Activated T-cell treated with anti-CD3 and anti-CD28 coated beads for 24 hours (primary cell): Measurements from ENCODE around the gene CEP85.

Experiments
- DNase-seq: peaks from one replicate; pipeline ENCODE4 v3.0.0-alpha.2; 2020; ENCODE audit warnings: low read depth

CEP85 gene

DNA sequence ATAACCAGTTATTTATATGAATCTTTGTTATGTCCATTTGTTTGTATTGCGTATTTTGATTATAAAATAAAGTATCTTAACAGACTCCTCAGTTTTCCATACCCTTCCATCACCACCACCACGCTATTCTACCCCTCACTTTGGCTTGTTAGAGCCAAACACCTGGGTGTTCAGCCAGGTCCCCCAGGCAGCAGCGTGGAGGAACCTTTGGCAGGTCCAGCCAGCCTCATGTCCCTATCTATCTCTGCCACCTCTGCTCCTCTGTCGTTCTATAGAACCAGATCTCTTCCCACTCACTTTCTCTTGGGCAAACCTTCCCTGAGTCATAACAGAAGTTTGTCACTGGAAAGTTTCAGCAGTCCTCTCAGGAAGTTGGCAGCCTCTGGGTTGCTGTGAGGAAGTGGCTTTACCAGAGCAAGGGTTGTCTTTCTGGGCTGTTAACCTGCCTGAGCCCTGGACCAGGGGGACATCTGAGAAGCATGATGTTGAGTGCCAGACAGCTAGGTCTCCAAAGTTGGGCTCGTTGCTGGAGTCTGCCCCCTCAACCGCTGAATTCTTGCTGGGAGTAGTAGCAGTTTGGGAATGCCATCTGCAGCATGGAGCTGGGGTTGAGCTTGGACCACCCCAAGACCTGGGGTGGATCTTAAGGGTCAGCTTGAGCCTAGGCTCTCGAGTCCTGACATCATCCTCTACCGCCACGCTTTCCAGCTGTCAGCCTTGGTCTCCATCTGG is 44.9 kb downstream of the CEP85 start:
- no peak for DNase-seq

DNA sequence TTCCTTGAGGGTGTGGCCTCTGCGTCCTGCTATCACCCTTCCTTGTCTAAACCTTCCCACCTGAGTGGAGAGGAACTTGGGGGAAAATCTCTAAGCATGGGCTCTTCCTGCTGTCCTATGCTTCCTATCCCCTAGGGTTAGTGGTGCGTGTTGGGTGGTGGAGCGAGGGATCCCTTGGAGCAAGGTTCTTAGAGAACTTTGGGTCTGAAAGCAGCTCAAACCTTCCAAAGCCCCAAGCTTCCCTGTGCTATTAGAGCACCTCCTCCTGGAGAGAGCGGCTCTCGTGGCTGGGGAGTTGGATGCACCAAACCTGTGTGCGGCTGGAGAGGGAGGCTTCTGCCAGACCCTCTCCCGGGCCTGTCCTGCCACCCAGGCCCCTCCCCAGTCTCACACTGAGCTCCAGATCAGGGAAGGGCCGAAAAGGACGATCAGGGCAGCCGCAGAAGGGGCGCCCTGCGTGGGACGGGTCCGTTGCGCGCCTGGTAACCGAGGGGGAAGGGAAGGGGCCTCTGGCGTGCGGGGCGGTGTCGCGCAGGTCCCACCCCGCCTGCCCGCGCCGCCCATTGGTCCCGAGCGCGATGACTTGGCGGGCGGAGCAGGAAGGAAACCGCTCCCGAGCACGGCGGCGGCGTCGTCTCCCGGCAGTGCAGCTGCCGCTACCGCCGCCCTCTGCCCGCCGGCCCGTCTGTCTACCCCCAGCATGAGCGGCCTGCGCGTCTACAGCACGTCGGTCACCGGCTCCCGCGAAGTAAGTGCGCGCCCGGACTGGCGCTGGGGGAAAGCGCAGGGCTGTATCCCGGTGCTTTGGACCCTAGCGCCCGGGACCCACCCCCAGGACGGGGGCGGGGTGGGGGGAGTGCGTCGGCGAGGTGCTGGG is 45.7 kb downstream of the CEP85 start, which contains the start of gene SH3BGRL3:
SH3BGRL3 (plus strand) TSS at position 631 of the 877 bp plus-strand sequence; CDS start at position 701, 70 bp downstream.
- peak; percentile 82 for DNase-seq

DNA sequence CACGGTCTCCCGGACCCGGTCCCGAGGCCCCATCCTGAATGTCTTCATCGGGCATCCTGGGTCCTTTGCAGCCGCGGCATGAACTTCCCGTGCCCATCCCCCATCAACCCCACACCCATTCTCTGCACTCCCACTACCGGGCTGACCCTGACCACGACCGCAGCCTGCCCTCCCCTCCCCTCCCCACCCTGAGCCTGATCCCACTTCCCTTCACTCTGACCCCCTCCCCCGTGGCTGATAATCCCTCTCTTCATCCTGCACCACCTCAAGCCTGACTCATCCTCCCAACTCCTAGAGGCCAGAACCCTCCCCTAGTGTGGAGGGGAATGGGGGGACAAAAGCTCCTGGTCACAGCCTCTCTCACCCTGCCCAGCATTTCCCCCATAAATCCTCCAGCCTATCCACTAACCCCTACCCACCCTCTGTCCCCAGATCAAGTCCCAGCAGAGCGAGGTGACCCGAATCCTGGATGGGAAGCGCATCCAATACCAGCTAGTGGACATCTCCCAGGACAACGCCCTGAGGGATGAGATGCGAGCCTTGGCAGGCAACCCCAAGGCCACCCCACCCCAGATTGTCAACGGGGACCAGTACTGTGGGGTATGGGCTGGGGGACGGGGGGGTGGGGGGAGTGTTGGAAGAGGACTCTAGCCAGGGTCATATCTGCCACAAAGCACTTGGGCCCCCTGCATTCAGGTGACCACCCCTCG is 46.5 kb downstream of the CEP85 start:
- no peak for DNase-seq

DNA sequence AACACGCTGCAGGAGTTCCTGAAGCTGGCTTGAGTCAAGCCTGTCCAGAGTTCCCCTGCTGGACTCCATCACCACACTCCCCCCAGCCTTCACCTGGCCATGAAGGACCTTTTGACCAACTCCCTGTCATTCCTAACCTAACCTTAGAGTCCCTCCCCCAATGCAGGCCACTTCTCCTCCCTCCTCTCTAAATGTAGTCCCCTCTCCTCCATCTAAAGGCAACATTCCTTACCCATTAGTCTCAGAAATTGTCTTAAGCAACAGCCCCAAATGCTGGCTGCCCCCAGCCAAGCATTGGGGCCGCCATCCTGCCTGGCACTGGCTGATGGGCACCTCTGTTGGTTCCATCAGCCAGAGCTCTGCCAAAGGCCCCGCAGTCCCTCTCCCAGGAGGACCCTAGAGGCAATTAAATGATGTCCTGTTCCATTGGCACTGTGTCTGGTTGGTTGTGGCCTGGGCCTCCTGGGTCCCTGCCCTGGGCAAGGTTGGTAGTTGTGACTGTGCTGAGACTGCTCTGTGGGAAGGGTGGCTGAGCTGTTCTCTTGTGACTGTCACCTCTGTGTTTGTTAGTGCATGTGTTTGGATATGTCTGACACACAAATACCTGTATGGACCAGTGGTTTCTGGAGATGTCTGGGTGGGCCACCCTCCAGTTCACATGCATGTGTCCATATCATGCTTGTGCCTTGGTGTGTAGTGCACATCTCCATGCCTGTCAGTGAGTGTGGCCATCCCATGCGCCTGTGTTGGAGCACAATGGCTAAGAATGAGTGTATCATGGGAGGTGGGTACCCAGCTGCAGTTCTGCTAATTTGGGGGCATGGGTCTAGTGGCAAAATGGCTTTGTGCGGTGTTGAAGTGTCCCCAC is 47.3 kb downstream of the CEP85 start:
- no peak for DNase-seq

DNA sequence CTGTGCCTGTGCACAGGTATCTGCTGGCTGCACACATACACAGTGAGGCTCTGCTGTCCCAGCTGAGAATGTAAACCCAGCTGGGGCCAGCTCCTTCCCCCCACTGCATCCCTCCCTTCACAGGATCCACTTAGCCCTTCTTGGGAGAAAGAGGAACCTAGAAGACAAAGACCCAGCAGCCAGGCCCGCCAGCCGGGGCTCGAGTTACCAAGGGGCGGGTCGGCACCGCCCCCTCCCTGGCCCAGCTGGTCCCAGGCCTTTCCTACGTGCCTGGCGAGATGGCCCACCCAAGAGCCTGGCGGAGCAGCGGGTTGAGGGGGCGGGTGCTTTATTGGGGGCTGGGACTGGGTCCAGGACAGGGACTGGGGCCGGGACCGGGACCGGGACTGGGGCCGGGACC is 48.0 kb downstream of the CEP85 start:
- DNase-seq, result no peak

DNA sequence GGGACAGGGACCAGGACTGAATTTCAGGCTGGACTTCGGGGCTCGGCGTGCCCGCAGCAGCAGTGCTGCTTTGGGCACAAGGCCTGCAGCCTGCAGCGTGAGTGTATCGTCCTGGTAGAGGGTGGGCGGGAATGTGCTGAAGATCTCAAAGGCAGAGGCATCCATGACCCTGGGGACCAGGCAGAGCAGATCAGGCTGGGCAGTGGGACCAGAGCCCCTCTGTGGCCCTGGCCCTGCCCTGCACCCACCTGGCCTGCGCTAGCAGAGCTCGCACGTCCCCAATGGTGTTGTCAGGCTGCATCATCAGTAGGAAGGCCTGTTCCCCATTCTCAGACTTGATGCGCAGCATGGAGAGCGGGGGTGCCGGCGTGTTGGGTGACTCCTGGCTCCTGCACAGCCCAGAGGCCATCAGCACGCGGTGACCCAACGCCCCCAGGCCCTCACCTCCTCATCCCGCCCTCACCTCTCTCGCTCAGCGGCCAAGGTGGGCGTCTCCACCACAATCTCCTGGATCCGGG is 48.5 kb downstream of the CEP85 start:
- no peak for DNase-seq

DNA sequence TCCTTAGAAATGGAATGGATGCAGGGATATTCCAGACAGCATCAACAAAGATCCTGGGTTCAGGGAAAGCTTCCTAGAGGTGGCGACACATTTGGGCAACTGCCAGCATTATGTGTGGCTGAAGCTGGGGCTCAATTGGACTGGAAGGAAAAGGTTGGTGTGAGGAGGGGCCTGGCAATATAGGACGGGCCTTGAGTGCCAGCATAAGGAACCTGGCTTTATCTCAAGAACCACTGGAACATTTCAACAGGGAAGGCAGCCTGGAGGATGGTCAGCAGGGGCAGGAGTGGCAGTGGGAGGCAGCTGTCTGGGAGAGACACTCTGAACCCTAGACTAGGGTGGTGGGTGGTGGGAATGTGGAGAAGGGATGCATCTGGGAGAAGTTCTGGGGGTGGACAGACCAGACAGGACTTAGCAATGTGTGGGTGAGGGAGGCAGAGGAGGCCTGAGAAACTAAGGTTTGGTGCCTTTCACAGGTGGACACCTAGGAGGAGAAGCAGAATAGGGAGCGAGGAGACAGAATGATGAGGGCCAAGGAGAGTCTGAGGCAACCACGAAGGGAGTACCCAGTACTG is 49.4 kb downstream of the CEP85 start:
- DNase-seq, result no peak

DNA sequence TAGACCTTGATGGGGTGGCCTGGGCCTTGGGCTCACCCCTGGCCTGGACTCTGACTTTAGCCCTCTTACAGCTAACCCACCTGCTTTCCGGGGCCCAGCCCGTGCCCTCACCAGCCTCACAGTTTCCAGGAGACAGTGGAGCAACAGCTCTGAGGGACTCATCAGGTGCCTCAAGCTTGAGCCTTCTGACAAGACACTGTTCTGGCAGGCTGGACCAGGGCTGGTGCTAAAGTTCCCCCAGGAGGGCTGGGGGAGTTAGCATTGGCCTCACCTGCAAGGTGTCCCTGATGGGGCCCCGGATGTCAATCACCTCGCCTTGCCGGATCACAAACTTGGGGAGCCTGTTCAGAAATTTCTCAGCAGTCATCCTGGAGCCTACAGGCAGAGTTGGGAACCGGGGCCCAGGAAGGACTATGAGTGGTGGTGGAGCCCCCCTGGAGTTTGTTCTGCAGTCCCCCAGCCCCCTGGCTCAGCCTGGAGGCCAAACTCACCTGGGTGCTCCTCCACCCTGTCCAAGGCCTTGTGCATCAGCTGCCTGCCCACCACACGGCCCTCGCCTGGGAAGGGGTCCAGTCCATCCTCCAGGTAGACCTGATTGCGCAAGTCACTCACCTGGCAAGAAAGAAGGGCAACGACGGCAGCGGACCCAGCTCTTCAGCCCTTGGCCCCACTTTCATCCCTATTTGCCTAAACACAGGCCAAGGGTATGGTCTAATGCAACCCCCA is 50.0 kb downstream of the CEP85 start:
- no peak for DNase-seq

DNA sequence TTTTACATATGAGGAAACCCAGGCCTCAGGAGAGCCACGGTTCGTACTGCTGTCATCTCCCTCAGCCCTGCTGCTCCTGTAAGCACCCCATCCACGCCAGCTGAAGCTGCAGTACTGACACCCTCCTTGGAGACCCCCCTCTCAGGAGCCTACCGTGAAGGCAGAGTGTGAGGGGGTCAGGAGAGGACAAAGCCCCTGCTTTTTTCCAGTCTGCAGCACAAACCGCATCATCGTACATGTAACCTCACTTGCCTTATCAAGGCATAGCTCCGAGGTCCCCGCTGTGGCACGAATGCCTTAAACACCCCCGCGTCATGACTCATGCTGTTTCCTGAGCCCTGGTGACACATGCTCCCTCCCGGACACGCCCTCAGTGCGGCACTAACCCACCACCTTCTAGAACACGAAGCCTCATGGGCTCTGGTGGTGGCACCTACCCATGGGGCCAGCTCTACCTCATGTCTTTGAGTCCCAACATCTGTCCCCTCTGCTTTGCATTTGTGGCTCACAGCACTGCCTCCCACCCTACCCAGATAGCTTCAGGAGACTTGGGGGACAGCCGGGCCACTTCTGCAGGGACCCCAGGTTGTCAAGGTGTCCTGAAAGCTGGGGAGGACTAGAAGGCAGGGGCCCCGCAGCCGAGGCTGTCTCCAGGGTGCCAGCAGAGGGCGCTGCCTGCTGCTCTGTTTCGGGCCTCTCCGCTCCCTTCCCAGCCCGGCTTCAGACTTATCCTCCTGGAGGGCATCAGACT is 50.8 kb downstream of the CEP85 start:
- DNase-seq, result peak; percentile 95

DNA sequence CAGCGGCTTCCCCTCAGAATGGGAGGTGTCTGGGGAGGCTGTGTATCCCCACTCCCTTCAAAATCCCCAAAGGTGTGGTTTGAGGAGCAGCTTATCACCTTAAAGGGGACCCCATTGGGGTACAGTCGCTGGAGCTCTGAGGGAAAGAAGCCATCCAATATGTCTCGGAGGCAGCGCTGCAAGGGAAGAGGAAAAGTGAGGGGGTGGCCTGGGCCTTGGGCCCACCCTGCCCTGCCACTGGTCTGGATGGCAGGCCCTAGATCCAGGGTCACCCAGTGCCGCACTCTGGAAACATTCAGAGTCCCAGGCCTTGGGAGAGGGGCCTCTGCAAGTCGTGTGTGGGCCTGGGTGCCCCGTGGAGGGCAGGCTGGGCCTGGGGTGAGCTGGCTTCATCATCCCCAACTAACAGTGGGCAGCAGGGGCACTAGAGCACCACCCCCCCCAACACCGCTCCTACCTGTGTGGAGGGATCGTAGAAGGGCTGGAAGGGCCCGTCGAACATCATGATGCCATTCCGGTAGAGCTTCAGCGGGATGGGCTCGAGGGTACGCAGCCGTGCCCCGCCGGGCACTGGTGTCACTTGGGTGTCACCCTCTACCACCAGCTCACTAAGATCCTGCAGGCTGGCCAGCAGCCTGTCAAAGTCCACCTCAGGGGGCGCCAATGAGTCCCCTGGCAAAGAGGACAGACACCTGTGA is 51.5 kb downstream of the CEP85 start:
- DNase-seq, result no peak

DNA sequence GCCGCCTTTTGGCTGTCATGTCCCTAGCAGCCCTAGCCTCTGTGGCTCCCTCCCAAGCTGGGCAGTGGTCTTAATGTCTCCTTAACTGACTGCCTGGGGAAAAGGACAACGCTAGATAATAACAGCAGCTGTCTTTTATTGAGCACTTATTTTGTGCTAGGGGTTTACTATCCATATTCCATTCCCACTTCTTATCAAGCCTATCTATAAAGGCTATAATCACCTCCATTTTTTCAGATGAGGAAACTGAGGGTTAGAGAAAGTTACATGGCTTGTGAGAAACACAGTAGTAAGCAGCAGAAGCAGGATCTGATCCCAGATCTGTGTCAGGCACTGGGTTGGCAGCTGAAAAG is 52.0 kb downstream of the CEP85 start:
- DNase-seq, result no peak

DNA sequence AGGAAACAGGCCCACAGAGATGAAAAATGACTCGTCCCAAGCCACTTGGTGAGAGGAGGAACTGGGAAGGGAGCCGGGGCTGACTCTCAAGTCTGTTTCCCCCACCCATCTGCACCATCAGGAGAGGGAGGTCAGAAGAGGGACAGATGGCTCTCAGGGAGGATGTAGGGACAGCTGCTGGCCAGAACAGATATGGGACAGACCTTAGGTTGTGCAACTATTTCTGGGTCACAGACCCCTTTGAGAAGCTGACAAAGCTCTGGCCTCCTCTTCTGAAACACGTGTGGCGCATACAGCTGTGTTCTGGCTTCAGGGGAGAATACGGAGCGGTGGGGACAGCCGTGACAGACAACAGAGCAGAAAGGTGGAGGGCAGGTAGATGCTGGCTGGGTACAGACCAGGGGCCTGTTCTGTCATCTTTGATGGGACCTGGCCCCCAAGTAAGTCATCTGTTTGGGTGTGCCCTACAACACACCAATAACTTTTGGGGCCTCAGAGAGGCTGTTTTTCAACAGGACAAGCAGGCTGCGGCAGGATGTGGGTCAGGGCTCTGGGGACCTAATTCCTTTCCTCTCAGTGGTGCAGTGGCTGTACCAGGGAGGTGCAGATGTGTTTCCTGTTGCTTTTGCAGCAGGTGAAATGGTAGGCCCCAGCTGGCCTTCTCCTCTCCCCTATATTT is 53.2 kb downstream of the CEP85 start:
- no peak for DNase-seq

DNA sequence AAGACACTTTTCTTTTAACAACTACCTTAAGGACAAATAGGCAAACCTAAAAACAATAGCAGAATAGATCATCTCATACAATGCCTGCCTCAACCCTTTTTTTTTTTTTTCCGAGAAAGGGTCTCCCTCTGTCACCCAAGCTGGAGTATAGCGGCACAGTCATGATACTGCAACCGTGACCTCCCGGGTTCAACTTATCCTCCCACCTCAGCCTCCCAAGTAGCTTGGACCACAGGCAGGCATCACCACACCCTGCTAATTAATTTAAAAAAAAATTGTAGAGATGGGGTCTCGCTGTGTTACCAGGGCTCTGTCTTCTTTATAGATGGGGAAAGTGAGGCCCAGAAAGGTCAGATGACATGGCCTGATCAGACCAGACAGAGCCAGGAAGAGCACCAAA is 53.8 kb downstream of the CEP85 start:
- no peak for DNase-seq

DNA sequence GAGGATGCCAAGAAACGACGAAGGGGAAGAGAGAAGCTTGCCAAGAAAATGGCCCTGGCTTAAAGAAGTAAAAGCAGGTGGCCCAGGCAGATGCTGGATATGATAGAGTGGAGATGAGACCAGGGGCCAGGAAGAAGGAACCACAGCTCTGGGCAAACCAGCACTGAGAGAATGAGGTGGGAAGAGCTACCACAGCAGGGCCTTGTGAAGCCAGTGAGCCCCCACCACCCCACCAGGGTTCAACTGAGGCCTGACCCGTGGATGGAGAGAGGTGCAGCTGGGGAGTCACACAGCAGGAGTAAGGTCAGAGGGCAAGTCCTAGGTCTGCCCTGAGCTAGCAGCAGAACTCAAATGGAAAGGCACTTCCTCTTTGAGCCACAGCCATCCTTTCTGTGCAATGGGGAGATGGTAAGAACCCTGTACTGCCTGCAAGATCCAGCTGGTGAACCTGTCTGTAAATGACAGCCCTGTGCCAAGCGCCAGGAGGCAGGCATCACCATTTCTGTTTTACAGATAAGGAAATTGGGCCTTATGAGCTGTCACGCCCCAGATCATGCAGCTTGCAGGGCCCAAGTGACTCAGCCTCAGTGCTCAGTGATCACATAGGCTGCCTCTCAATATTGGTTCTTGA is 54.4 kb downstream of the CEP85 start:
- peak; percentile 61 for DNase-seq

DNA sequence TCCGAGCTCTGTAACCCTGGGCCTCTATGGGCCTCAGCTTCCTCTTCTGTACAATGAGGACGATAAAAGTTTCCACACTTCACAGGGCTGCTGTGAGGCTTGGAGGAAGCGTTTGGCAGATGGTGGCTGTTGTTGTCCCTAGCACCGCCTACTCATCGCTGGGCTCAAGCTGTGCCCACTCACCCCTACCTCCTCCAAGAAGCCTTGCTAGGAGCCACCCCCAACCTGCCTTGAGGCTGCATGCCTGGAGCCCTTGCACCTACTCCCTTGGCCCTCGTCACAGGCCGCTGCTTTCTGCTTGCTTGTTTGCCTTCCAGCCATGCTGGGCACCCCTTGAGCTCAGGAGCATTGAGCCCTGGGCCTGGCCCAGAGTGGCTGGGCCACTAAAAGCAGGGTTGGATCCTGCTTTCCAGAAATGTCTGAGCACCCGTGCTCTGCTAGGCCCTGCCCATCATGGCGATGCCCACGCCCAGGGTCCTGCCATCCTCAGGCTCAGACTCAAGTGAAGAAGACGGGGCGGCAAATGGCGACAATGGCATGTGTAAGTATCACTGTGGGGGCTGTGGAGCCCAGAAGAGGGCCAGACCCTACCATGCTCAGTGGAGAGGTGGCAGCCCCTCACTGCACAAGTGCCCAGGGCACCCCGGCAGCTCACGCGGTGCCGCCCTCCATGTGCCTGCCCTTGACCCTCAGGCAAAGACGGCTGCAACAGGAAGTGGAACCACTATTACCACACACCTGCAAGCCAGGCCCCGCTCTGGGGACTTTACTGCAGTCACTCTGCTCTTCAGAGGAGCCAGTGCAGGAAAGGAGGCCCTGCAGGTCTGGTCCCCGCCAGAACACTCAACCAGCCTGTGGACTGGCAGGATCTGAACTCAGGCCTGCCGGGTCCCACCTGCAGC is 55.4 kb downstream of the CEP85 start:
- DNase-seq, result no peak

DNA sequence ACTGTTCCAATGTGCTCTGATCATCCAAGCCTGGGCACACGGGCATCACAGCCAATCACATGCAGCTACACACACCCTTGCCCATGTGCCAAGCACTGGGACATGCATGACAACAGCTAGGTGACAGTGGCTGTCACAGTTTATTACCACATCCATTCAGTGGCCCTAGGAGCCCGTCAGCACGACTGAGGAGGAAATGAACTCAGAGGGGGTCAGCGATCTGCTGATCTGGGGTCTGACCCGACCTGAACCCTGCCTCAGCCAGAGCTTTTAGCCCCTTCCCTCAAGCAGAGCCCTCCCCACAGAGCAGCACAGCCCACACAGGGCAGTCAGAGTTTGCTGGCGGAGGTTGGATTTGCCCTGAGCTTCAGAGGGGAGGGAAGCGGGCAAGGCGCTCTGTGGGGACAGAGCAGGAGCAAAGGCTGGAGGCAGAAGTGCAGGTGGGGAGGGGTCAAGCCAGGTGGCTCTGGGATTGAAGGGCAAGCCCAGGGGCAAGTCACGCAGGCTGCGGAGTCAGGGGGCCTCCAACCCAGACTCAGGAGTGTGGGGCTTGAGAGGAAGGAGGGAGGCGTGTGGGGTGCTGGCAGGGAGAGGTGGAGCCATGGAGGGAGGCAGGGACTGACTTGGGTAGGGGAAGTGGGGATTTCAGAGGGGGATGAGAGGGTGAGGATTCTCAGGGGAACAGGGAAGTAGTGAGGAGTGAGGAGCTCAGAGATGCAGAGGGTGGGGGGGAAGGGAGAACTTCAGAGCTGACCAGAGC is 56.3 kb downstream of the CEP85 start:
- DNase-seq, result no peak
